HEK293 (cell line): Measurements from ENCODE around the gene KLRC3.

ENCODE experiments used
- CTCF ChIA-PET: fragments of 350-600 bp; formaldehyde crosslinking; extraction: SDS; loops from one replicate; lab custom pipeline; 2021; ENCODE audit warnings: antibody characterized with exemption; lab: Yijun Ruan, JAX
- POLR2A ChIA-PET: fragments of 300-600 bp; formaldehyde crosslinking; extraction: SDS; loops from one replicate; lab custom pipeline; 2020; ENCODE audit warnings: antibody characterized with exemption, inconsistent platforms; lab: Yijun Ruan, JAX
- H3K27ac ChIP-seq: fragments of 200-500 bp; sonication (Bioruptor generic); 2 replicates; pipeline ENCODE4 v1.5.1; 2014; ENCODE audit warnings: low read depth, low read length, control low read depth, inconsistent platforms; ENCODE audit errors: extremely low read depth
- H3K36me3 ChIP-seq, 2 experiments: fragments of 200-500 bp in 1 of 2; sonication (Bioruptor generic) in 1 of 2; 1 replicate in 1 of 2; 2 replicates in 1 of 2; pipeline ENCODE4 v1.5.1; 2014 to 2017; ENCODE audit warnings: inconsistent platforms in 2 of 2, low read length in 2 of 2; ENCODE audit not compliant: control insufficient read depth in 2 of 2, insufficient read depth in 1 of 2
- H3K4me1 ChIP-seq: fragments of 200-500 bp; sonication (Bioruptor generic); 2 replicates; pipeline ENCODE4 v1.5.1; 2014; ENCODE audit warnings: mild to moderate bottlenecking, low read length, inconsistent platforms; ENCODE audit not compliant: control insufficient read depth, insufficient read depth
- H3K4me3 ChIP-seq: 2 replicates; pipeline ENCODE4 v1.5.1; 2011; ENCODE audit warnings: low read depth, mild to moderate bottlenecking, control low read depth, low read length, moderate library complexity
- H3K9me3 ChIP-seq: fragments of 200-500 bp; sonication (Bioruptor generic); 2 replicates; pipeline ENCODE4 v1.5.1; 2014; ENCODE audit warnings: low read depth, low read length, inconsistent platforms; ENCODE audit not compliant: control insufficient read depth, insufficient read depth
- ATF2 ChIP-seq: fragments of 450-650 bp; formaldehyde crosslinking; IDR thresholded peaks from 2 replicates; pipeline ENCODE4 v1.5.1; 2016; ENCODE audit warnings: missing biosample characterization, missing genetic modification characterization, low read depth
- BCL11A ChIP-seq: fragments of 450-650 bp; formaldehyde crosslinking; IDR thresholded peaks from 2 replicates; pipeline ENCODE4 v1.5.1; 2016; ENCODE audit warnings: low read depth, missing biosample characterization, missing genetic modification characterization
- IKZF3 ChIP-seq: fragments of 450-650 bp; IDR thresholded peaks from 2 replicates; pipeline ENCODE4 v1.5.0; 2018; ENCODE audit warnings: missing biosample characterization, mild to moderate bottlenecking, missing genetic modification characterization, moderate library complexity
- KLF1 ChIP-seq: fragments of 450-650 bp; formaldehyde crosslinking; IDR thresholded peaks from 2 replicates; pipeline ENCODE4 v1.5.1; 2016; ENCODE audit warnings: missing biosample characterization, missing genetic modification characterization
- KLF10 ChIP-seq: fragments of 450-650 bp; IDR thresholded peaks from 2 replicates; pipeline ENCODE4 v1.5.1; 2018; ENCODE audit warnings: missing biosample characterization, mild to moderate bottlenecking, missing genetic modification characterization
- TSHZ1 ChIP-seq: fragments of 450-650 bp; formaldehyde crosslinking; IDR thresholded peaks from 2 replicates; pipeline ENCODE4 v1.5.1; 2016; ENCODE audit warnings: missing biosample characterization, missing genetic modification characterization, borderline replicate concordance
- WT1 ChIP-seq: fragments of 450-650 bp; formaldehyde crosslinking; IDR thresholded peaks from 2 replicates; pipeline ENCODE4 v1.5.1; 2016; ENCODE audit warnings: missing biosample characterization, missing genetic modification characterization
- ZBTB20 ChIP-seq: fragments of 450-650 bp; formaldehyde crosslinking; IDR thresholded peaks from 2 replicates; pipeline ENCODE4 v1.5.1; 2016; ENCODE audit warnings: missing biosample characterization, missing genetic modification characterization
- ZBTB44 ChIP-seq: fragments of 450-650 bp; IDR thresholded peaks from 2 replicates; pipeline ENCODE4 v1.5.1; 2018; ENCODE audit warnings: missing biosample characterization, mild to moderate bottlenecking, missing genetic modification characterization
- ZNF138 ChIP-seq: fragments of 450-650 bp; formaldehyde crosslinking; IDR thresholded peaks from 2 replicates; pipeline ENCODE4 v1.5.1; 2016; ENCODE audit warnings: missing biosample characterization, missing genetic modification characterization, borderline replicate concordance
- ZNF16 ChIP-seq: fragments of 450-650 bp; formaldehyde crosslinking; IDR thresholded peaks from 2 replicates; pipeline ENCODE4 v1.5.1; 2016; ENCODE audit warnings: low read depth, missing biosample characterization, missing genetic modification characterization
- ZNF223 ChIP-seq: fragments of 450-650 bp; formaldehyde crosslinking; IDR thresholded peaks from 2 replicates; pipeline ENCODE4 v1.5.1; 2016; ENCODE audit warnings: missing biosample characterization, missing genetic modification characterization
- ZNF24 ChIP-seq: fragments of 450-650 bp; formaldehyde crosslinking; IDR thresholded peaks from 2 replicates; pipeline ENCODE4 v1.5.1; 2016; ENCODE audit warnings: missing biosample characterization, missing genetic modification characterization
- ZNF274 ChIP-seq, 2 experiments: fragments of 200-500 bp in 1 of 2; fragments of 450-650 bp in 1 of 2; sonication (Bioruptor generic) in 1 of 2; formaldehyde crosslinking in 1 of 2; IDR thresholded peaks; 2 replicates each; pipeline versions ENCODE4 v1.5.1 to v1.6.1; 2014 to 2016; ENCODE audit warnings: borderline replicate concordance in 1 of 2, inconsistent platforms in 1 of 2, low read length in 1 of 2, missing biosample characterization in 1 of 2, missing genetic modification characterization in 1 of 2
- ZNF366 ChIP-seq: fragments of 450-650 bp; formaldehyde crosslinking; conservative IDR thresholded peaks from 2 replicates; pipeline ENCODE4 v1.5.1; 2016; ENCODE audit warnings: missing biosample characterization, missing genetic modification characterization
- ZNF426 ChIP-seq: fragments of 450-650 bp; formaldehyde crosslinking; IDR thresholded peaks from 2 replicates; pipeline ENCODE4 v1.5.1; 2017; ENCODE audit warnings: missing biosample characterization, missing genetic modification characterization, mild to moderate bottlenecking, inconsistent platforms, moderate library complexity
- ZNF548 ChIP-seq: fragments of 450-650 bp; formaldehyde crosslinking; IDR thresholded peaks from 2 replicates; pipeline ENCODE4 v1.5.1; 2016; ENCODE audit warnings: missing biosample characterization, missing genetic modification characterization
- ZNF629 ChIP-seq: fragments of 450-650 bp; formaldehyde crosslinking; IDR thresholded peaks from 2 replicates; pipeline ENCODE4 v1.5.1; 2017; ENCODE audit warnings: missing biosample characterization, missing genetic modification characterization
- ZNF670 ChIP-seq: fragments of 450-650 bp; formaldehyde crosslinking; IDR thresholded peaks from 2 replicates; pipeline ENCODE4 v1.5.1; 2016; ENCODE audit warnings: missing biosample characterization, missing genetic modification characterization, low read depth
- ZNF704 ChIP-seq: fragments of 450-650 bp; formaldehyde crosslinking; IDR thresholded peaks from 2 replicates; pipeline ENCODE4 v1.5.1; 2016; ENCODE audit warnings: missing biosample characterization, missing genetic modification characterization
- TF ChIP-seq, protein P1 (sequence below): fragments of 450-650 bp; formaldehyde crosslinking; IDR thresholded peaks from 2 replicates; pipeline ENCODE4 v1.5.1; 2017; ENCODE audit warnings: missing biosample characterization, mild to moderate bottlenecking, missing genetic modification characterization, moderate library complexity
- TF ChIP-seq, protein P2 (sequence below): fragments of 450-650 bp; formaldehyde crosslinking; IDR thresholded peaks from 2 replicates; pipeline ENCODE4 v1.5.1; 2016; ENCODE audit warnings: missing biosample characterization, missing genetic modification characterization
- TF ChIP-seq, protein P3 (sequence below): fragments of 450-650 bp; formaldehyde crosslinking; IDR thresholded peaks from 2 replicates; pipeline ENCODE4 v1.5.1; 2016; ENCODE audit warnings: missing biosample characterization, missing genetic modification characterization

Gene KLRC3

DNA sequence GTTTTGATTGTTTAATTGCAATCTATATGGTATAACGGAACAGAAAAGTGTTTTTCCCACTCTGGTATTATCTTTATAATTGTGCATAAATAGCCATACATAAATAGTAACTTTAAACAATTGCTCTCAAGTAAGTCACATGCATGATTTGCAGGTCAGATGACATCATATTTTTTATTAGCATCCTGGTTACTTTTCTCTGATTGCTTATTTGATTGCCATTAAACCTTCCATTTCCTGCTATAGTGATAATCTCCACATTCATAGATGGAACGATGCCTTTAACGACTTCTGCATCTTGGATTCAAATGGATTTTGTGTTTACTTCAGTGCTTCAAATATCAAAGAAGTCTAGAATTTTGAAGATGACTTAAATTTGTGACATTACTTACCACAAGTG is 27.1 kb downstream of the KLRC3 start:
- no peaks in the 10 kb centered on the region for H3K9me3 ChIP-seq
- H3K36me3 ChIP-seq, result no peaks in the 10 kb centered on the region
- H3K27ac ChIP-seq, result no peak overlapping the region
- no peak overlapping the region for H3K4me3 ChIP-seq
- ChIA-PET POLR2A (interaction anchor here (1.0 to 1.3 kb wide), 2 partner anchors 28 to 180 kb away, joined by 3 to 12 read pairs; partner anchors contain the start of gene GABARAPL1), CTCF (interaction anchor here (0.5 kb wide), 1 partner anchor 57 kb away, joined by 3 read pairs; no protein-coding TSS in a partner anchor)
- H3K4me1 ChIP-seq, result peaks cover 22% of the 10 kb centered on the region
- TF ChIP-seq, protein P1, sequence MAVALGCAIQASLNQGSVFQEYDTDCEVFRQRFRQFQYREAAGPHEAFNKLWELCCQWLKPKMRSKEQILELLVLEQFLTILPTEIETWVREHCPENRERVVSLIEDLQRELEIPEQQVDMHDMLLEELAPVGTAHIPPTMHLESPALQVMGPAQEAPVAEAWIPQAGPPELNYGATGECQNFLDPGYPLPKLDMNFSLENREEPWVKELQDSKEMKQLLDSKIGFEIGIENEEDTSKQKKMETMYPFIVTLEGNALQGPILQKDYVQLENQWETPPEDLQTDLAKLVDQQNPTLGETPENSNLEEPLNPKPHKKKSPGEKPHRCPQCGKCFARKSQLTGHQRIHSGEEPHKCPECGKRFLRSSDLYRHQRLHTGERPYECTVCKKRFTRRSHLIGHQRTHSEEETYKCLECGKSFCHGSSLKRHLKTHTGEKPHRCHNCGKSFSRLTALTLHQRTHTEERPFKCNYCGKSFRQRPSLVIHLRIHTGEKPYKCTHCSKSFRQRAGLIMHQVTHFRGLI, result no peak
- TF ChIP-seq ZNF16 (tag by site-specific recombination) (no peak), ZNF704 (tag by site-specific recombination) (no peak), ZNF548 (tag by site-specific recombination) (no peak), ZNF223 (no peak), ATF2 (peak; percentile 90), BCL11A (tag by site-specific recombination) (peak; percentile 52; the same call in 1 of the 2 replicates), IKZF3 (tag by site-specific recombination) (no peak), ZNF366 (tag by site-specific recombination) (peak; percentile 90), ZNF426 (no peak), WT1 (peak; percentile 23; the same call in 1 of the 2 replicates), ZNF629 (tag by site-specific recombination) (peak; percentile 67), KLF1 (tag by site-specific recombination) (no peak), KLF10 (tag by site-specific recombination) (no peak), ZNF24 (0 out of 2 replicates have a peak, but pooled peaks have one; percentile 39), ZBTB44 (peak; percentile 41; the same call in 1 of the 2 replicates), TSHZ1 (tag by site-specific recombination) (peak; percentile 51; the same call in 1 of the 2 replicates), ZBTB20 (no peak), ZNF670 (tag by site-specific recombination) (no peak), ZNF138 (tag by site-specific recombination) (no peak), ZNF274 (IDR thresholded peaks at IDR 0.05; ENCODE audit: low read length) (no peak), ZNF274 (tag by site-specific recombination; IDR thresholded peaks at IDR 0.05; ENCODE audit: borderline replicate concordance) (no peak)
- TF ChIP-seq, protein P2, sequence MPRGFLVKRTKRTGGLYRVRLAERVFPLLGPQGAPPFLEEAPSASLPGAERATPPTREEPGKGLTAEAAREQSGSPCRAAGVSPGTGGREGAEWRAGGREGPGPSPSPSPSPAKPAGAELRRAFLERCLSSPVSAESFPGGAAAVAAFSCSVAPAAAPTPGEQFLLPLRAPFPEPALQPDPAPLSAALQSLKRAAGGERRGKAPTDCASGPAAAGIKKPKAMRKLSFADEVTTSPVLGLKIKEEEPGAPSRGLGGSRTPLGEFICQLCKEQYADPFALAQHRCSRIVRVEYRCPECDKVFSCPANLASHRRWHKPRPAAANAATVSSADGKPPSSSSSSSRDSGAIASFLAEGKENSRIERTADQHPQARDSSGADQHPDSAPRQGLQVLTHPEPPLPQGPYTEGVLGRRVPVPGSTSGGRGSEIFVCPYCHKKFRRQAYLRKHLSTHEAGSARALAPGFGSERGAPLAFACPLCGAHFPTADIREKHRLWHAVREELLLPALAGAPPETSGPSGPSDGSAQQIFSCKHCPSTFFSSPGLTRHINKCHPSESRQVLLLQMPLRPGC (tag by site-specific recombination), result peak; percentile 29; the same call in 1 of the 2 replicates
- TF ChIP-seq, protein P3, sequence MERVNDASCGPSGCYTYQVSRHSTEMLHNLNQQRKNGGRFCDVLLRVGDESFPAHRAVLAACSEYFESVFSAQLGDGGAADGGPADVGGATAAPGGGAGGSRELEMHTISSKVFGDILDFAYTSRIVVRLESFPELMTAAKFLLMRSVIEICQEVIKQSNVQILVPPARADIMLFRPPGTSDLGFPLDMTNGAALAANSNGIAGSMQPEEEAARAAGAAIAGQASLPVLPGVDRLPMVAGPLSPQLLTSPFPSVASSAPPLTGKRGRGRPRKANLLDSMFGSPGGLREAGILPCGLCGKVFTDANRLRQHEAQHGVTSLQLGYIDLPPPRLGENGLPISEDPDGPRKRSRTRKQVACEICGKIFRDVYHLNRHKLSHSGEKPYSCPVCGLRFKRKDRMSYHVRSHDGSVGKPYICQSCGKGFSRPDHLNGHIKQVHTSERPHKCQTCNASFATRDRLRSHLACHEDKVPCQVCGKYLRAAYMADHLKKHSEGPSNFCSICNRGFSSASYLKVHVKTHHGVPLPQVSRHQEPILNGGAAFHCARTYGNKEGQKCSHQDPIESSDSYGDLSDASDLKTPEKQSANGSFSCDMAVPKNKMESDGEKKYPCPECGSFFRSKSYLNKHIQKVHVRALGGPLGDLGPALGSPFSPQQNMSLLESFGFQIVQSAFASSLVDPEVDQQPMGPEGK (tag by site-specific recombination), result peak; percentile 21; the same call in 1 of the 2 replicates
